ENCODE data around the gene HNF4A.

DNA sequence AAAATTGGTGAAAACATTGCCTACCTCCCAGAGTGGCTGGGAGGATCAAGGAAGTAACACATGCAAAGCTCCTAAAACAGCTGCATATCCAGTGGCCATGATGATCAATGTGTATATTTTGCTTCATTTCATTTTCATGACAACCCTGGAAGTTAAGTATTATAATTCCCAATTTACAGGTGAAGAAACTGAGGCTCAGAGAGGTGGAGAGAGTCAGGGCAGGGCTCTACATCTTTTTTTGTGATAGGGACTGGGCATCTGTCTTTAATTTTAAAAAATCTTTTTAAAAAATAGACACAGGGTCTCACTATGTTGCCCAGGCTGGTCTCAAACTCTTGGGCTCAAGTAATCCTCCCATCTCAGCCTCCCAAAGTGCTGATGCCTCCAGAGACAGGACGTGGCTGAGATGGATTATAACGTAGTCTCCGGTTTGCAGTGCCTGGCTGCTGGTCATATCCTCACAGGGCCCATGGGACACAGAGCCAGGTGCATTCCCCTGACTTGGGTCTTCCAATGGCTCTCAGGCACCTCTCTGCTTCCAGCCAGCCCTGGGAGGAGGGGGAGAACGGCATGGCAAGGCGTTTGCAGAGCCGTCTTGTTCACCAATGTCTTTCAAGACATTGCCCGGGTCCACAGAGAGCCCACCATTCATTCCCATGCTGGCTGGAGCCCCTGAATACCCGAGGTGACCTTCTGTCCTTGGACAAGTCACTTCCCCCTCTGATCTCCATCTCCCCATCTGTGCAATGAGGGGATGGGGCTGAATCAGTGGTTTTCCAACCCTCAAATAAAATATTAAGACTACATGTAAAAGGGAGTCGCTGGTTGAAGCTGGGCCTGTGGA is 38.3 kb downstream of the HNF4A start:
- TF ChIP-seq EZH2 (IDR thresholded peaks at IDR 0.05; ENCODE audit: borderline replicate concordance, insufficient read depth, low read depth, low read length, poor library complexity, severe bottlenecking): no peak
- TF ChIP-seq, protein P1, sequence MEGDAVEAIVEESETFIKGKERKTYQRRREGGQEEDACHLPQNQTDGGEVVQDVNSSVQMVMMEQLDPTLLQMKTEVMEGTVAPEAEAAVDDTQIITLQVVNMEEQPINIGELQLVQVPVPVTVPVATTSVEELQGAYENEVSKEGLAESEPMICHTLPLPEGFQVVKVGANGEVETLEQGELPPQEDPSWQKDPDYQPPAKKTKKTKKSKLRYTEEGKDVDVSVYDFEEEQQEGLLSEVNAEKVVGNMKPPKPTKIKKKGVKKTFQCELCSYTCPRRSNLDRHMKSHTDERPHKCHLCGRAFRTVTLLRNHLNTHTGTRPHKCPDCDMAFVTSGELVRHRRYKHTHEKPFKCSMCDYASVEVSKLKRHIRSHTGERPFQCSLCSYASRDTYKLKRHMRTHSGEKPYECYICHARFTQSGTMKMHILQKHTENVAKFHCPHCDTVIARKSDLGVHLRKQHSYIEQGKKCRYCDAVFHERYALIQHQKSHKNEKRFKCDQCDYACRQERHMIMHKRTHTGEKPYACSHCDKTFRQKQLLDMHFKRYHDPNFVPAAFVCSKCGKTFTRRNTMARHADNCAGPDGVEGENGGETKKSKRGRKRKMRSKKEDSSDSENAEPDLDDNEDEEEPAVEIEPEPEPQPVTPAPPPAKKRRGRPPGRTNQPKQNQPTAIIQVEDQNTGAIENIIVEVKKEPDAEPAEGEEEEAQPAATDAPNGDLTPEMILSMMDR (IDR thresholded peaks at IDR 0.05): no peak

Measured in B cell (primary cell).